ENCODE data around the gene GFOD1. TPM values are rescaled to one million over a fixed set of nuclear protein-coding genes. Genes with fewer than 3 reads are reported as not detected.

GFOD1 gene
- total and polyA plus RNA-seq, 10 of the 15 experiments (the other 5 are each of a cell fraction or from before 2014, with no cell fraction given), result 6.5 to 41.4 (median 16.0) TPM

DNA sequence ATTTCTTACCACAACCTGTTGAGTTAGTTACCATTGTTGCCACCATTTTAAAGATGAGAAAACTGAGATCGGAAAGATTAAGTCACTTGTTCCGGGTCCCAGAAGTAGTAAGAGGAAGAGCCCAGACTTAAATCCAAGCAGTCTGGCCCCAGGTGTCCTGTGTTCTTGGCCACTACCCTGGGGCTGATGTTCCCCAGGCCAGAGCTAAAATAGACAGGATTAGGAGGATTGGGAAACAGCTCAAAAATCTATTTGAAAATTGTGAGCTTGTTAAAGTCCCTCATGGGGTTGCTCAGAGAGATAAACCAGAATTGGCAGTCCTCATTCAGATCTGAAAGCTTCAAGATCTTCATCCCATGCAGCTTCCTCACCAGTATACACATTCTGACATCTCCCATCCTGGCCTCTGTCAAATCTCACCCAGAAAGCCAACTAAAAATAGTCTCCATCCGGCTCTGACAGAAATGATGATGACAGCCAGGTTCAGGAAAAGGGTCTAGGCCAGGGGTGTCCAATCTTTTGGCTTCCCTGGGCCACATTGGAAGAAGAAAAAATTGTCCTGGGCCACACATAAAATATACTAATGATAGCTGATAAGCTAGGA, 62.0 kb downstream of the GFOD1 start:
- FAIRE-seq (no peak), DNase-seq (ENCODE audit: low read depth, low spot score) (no peak), ATAC-seq (no peak)
- Histone ChIP-seq H3K4me2 (ENCODE audit: control insufficient read depth, insufficient read depth) (peak overlapping the region; percentile 79), H2AFZ (ENCODE audit: control insufficient read depth, low read depth, low read length) (no peak overlapping the region), H3K4me3 (peak overlapping the region; percentile 8; the same call in 1 of the 2 replicates), H3K9me3 (replicated peaks; ENCODE audit: control insufficient read depth, insufficient read depth, low read length) (no peaks in the 10 kb centered on the region), H3K79me2 (ENCODE audit: control insufficient read depth, insufficient read depth, low read length) (peaks cover 58% of the 10 kb centered on the region), H3K9ac (ENCODE audit: control insufficient read depth, insufficient read depth, low read length) (peak overlapping the region; percentile 86), H3K27me3 (replicated peaks in 1 of 2; ENCODE audit: control insufficient read depth in 2 of 2, insufficient read depth in 2 of 2, low read length in 1 of 2) (no peaks in the 10 kb centered on the region), H3K4me1 (ENCODE audit: control insufficient read depth, insufficient read depth, low read length) (peaks cover 63% of the 10 kb centered on the region), H4K20me1 (ENCODE audit: control insufficient read depth, insufficient read depth) (no peaks in the 10 kb centered on the region), H3K27ac (ENCODE audit: control insufficient read depth, insufficient read depth) (peak overlapping the region; percentile 99), H3K36me3 (ENCODE audit: control insufficient read depth in 2 of 2, insufficient read depth in 2 of 2, low read length in 1 of 2) (peaks cover 0 to 7% of the 10 kb centered on the region in 2 experiments)
- intact Hi-C loops (cut with micrococcal nuclease; ENCODE audit: unreplicated experiment) (loop anchor here (5.0 kb wide), 1 partner anchor 42 kb away; no protein-coding TSS in a partner anchor), in situ Hi-C loops (cut with MboI) (loop anchor here (5.0 kb wide), 1 partner anchor 43 kb away; no protein-coding TSS in a partner anchor)
- CTCF ChIA-PET, result interaction anchor here (0.8 to 9.6 kb wide), 23 partner anchors 11 to 190 kb away, joined by 3 to 113 read pairs (median 4); partner anchors contain the start of genes NOL7 and SIRT5
- POLR2A ChIA-PET, result interaction anchor here (0.6 to 8.9 kb wide), 16 partner anchors 9 to 722 kb away, joined by 3 to 96 read pairs (median 4); partner anchors contain the start of gene GFOD1
- RAD21 ChIA-PET (ENCODE audit: unreplicated experiment), result interaction anchor here (0.9 to 10.4 kb wide), 24 partner anchors 11 to 149 kb away, joined by 3 to 193 read pairs (median 6); partner anchors contain the start of genes GFOD1, SIRT5 and TBC1D7
- TF ChIP-seq TAF1 (IDR thresholded peaks at IDR 0.05; ENCODE audit: borderline replicate concordance, low read depth, low read length) (no peak), NFIC (IDR thresholded peaks at IDR 0.05; ENCODE audit: low read depth, low read length) (0 out of 2 replicates have a peak, but pooled peaks have one; percentile 1)
- SMC1A ChIA-PET (ENCODE audit: uncharacterized antibody, unreplicated experiment), result interaction anchor here (0.6 to 17.6 kb wide), 22 partner anchors 9 to 149 kb away, joined by 3 to 241 read pairs (median 6); partner anchors contain the start of genes GFOD1, SIRT5 and TBC1D7
- WGBS (ENCODE audit: insufficient coverage, insufficient replicate concordance, low lambda C conversion rate, missing lambda C conversion rate), result 58% methylated on average over 3 of the region's 3 CpGs
- TSS peak; percentile 14 for BruUV-seq (replicated peaks)

DNA sequence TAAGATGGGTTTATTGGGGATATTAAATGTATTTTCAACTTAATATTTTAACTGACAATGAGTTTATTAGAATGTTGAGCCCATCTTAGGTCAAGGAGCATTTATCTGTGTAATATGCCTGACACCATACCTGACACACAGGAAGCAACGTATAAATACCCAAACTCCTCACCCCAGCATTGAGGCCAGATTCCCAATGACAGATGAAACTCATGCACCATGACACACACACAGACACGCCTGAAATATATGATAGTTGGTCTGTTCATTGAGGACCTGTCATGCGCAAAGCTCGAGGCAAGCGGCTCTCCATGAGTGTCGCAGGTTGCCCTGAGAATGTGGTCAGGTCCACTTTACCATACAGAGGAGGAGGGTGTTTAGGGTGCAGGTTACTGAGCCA, 64.1 kb downstream of the GFOD1 start:
- FAIRE-seq (no peak), DNase-seq (ENCODE audit: low read depth, low spot score) (no peak), ATAC-seq (no peak)
- Histone ChIP-seq H2AFZ (ENCODE audit: control insufficient read depth, low read depth, low read length) (no peak overlapping the region), H4K20me1 (ENCODE audit: control insufficient read depth, insufficient read depth) (no peaks in the 10 kb centered on the region), H3K79me2 (ENCODE audit: control insufficient read depth, insufficient read depth, low read length) (peaks cover 52% of the 10 kb centered on the region), H3K9me3 (replicated peaks; ENCODE audit: control insufficient read depth, insufficient read depth, low read length) (no peaks in the 10 kb centered on the region), H3K9ac (ENCODE audit: control insufficient read depth, insufficient read depth, low read length) (no peak overlapping the region), H3K4me3 (no peak overlapping the region), H3K27me3 (replicated peaks in 1 of 2; ENCODE audit: control insufficient read depth in 2 of 2, insufficient read depth in 2 of 2, low read length in 1 of 2) (no peaks in the 10 kb centered on the region), H3K36me3 (ENCODE audit: control insufficient read depth in 2 of 2, insufficient read depth in 2 of 2, low read length in 1 of 2) (peaks cover 3 to 15% of the 10 kb centered on the region in 2 experiments), H3K27ac (ENCODE audit: control insufficient read depth, insufficient read depth) (no peak overlapping the region), H3K4me1 (ENCODE audit: control insufficient read depth, insufficient read depth, low read length) (peaks cover 48% of the 10 kb centered on the region), H3K4me2 (ENCODE audit: control insufficient read depth, insufficient read depth) (no peak overlapping the region)
- ChIA-PET POLR2A (interaction anchor here (0.6 kb wide), 1 partner anchor 54 kb away, joined by 3 read pairs; no protein-coding TSS in a partner anchor), CTCF (interaction anchor here (0.6 kb wide), 1 partner anchor 234 kb away, joined by 3 read pairs; no protein-coding TSS in a partner anchor), SMC1A (ENCODE audit: uncharacterized antibody, unreplicated experiment) (interaction anchor here (0.8 to 17.6 kb wide), 7 partner anchors 10 to 115 kb away, joined by 3 to 241 read pairs (median 3); no protein-coding TSS in a partner anchor), RAD21 (ENCODE audit: unreplicated experiment) (interaction anchor here (1.5 to 1.7 kb wide), 2 partner anchors 10 to 40 kb away, joined by 4 to 5 read pairs; no protein-coding TSS in a partner anchor)
- in situ Hi-C loops (cut with MboI) (no loop called here), intact Hi-C loops (cut with micrococcal nuclease; ENCODE audit: unreplicated experiment) (no loop called here)
- BruUV-seq (replicated peaks), result no TSS peak
- WGBS (ENCODE audit: insufficient coverage, insufficient replicate concordance, low lambda C conversion rate, missing lambda C conversion rate), result 100% methylated on average over 6 of the region's 6 CpGs
- TF ChIP-seq ZNF622 (IDR thresholded peaks at IDR 0.05) (no peak), SMAD5 (IDR thresholded peaks at IDR 0.05; ENCODE audit: low read depth) (no peak), MTA3 (IDR thresholded peaks at IDR 0.05; ENCODE audit: borderline replicate concordance, low read length) (no peak), DPF2 (IDR thresholded peaks at IDR 0.05) (no peak), ZNF687 (IDR thresholded peaks at IDR 0.05) (no peak)
- TF ChIP-seq, protein P1, sequence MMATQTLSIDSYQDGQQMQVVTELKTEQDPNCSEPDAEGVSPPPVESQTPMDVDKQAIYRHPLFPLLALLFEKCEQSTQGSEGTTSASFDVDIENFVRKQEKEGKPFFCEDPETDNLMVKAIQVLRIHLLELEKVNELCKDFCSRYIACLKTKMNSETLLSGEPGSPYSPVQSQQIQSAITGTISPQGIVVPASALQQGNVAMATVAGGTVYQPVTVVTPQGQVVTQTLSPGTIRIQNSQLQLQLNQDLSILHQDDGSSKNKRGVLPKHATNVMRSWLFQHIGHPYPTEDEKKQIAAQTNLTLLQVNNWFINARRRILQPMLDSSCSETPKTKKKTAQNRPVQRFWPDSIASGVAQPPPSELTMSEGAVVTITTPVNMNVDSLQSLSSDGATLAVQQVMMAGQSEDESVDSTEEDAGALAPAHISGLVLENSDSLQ (IDR thresholded peaks at IDR 0.05), result no peak

All from GM12878 (cell line).